Measurements from ENCODE around the gene SLC43A1.

SLC43A1 gene

GRCh38 chr11:57527056-57527631, 11.6 kb upstream of the SLC43A1 start:
- peak; percentile 66 for DNase-seq

- no peak for DNase-seq
Measured at GRCh38 chr11:57523419-57523818, 7.9 kb upstream of the SLC43A1 start.

- no peak for DNase-seq
Measured at GRCh38 chr11:57521116-57521515, 5.6 kb upstream of the SLC43A1 start.

DNA sequence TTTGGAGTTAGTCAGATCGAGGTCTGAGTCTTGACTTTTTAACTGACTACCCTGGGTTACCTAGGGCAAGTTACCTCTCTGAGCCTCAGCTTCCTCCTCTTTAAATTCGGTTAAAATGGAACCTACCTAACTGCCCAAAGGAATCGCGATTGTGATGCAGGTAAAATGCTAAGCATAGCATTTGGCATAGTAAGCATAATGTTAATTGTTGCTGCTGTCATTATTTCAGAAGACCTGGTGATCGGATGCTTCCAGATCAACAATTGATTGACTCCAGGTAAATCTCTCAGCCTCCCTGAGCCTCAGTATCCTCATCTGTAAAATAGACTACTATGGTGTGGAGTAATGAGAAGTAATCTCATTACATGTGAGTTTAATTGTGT, 550 bp upstream of the SLC43A1 start:
- no peak for DNase-seq

DNA sequence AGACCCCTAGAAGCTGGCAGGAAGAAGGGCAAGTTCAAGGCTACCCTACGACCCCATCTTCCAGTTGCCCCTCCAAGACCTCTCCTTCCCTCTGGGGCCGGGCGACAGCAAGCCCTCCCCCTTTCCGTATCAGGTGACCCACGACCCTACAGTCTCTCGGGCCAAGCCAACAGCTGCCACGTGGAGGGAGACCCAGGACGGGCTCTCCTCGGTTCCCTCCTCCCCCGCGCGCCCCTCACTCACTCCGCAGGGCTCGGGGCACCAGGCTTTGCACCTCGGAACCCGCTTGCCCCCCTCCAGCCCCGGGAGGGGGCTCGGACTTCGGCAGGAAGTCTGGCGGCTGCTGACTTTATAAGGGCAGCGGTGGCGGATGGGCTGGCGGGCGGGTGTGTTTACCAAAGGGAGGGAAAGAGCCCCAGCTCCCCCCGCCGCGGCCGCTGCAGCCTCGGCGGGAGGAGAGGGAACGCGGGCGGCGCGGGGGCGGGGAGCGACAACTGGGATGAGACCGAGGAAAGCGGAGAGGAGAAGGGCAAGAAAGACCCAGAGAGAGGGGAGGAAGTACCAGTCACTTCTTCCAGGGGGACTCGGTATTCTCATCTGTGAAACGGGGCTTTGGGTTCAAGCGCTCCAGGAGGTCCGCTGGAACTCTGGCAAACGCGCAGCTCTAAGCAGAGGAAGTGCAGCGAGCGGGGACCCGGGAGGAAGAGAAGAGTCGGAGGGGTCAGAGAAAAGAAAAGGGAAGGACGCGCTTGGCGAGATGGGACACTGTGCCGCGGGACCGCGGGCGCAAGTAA, 767 bp downstream of the SLC43A1 start:
- DNase-seq, result peak; percentile 12

DNA sequence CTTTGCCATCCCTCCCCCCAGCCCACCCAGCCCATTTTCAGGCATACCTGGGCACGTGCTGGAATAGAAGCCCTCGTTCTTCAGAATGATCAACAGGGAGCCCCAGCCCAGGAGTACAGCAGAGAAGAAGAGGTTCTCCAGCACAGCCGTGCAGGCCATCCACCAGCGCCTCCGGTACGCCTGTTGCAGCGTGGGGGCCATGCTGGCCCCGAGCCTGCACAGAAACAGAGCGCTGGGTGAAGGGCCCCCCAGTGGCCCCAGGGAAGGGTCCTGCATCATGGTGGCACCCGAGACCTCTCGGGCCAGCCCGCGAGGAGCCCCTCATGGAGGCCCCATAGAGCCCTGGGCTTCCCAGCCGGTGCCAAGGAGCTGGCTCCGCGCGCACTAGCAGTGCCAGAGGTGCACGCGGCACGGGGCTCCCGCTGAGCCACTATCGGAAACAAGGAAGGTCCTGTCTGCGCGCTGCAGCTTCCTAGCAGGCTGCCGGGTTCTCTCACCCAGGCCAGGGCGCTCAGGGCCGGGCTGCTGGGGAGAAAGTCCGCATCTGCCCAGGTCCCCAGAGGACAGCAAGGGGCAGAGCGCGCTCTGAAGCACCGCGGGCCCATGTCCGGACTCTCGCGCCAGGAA, 1.5 kb downstream of the SLC43A1 start:
- DNase-seq, result no peak

- no peak for DNase-seq
Measured at GRCh38 chr11:57513452-57513795, 2.1 kb downstream of the SLC43A1 start.

GRCh38 chr11:57512646-57513451, 2.7 kb downstream of the SLC43A1 start:
- DNase-seq, result no peak

DNA sequence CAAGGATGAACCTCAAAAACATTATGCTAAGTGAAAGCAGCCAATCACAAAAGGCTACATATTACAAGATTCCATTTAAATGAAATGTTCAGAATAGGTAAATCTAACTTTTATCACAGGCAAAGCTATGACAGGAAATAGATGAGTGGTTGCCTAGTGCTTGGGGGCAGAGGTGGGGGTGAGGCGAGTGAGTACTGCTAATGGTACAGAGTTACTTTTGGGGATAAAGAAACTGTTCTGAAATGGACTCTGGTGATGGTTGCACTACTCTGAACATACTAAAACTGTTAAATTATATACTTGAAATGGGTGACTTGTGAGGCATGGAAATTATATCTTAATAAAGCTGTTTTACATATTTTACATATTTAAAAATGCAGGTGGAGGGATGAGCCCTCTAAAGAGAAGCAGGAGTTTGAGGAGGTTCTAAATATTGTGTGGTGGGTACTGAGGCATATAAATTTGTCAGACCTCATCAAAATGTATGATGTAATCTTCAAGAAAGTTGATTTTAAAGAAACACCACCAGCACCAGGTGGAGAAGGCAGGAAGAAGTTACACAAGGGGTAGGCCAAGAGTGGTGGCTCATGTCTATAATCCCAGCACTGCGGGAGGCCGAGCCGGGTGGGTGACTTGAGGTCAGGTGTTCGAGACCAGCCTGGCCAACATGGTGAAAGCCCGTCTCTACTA, 3.6 kb downstream of the SLC43A1 start:
- no peak for DNase-seq

GRCh38 chr11:57508341-57509170, 6.9 kb downstream of the SLC43A1 start:
- no peak for DNase-seq

DNA sequence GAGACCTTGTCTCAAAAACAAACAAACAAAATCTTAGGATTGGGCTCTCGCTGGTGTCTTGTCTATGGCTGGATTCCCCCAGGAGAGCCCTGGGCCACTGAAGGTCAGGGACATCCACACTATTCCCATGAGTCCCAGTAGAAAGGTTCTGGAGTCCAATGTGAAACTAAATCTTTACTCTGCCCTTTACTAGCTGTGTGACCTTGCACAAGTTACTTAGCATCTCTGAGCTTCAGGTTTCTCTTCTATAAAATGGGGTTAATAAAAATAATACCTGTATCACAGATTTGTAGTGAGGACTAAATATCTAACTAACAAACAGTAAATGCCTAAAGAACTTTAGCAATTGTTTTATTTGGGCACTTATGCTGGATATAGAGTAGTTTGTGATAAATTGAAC, 9.0 kb downstream of the SLC43A1 start:
- no peak for DNase-seq

- DNase-seq, result no peak
Measured at GRCh38 chr11:57504511-57504910, 11.0 kb downstream of the SLC43A1 start.

DNA sequence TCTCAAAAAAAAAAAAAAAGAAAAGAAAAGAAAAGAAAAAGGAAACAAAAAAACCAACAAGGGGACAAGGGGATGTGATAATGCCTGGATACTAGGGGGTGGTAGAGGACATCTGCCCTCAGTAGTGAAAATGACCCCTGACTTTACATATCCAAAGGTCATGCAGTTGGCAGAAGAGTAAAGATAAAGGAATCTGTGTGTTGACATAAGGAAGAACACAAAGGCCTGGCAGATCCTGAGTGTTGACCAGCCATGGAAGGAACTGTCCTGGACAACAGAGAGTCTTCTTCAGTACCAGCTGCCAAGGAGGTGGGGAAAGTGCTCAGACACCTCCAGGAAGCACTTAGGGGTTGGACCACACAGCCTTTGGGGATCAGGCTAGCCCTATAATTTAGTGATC, 12.6 kb downstream of the SLC43A1 start:
- DNase-seq, result no peak

DNA sequence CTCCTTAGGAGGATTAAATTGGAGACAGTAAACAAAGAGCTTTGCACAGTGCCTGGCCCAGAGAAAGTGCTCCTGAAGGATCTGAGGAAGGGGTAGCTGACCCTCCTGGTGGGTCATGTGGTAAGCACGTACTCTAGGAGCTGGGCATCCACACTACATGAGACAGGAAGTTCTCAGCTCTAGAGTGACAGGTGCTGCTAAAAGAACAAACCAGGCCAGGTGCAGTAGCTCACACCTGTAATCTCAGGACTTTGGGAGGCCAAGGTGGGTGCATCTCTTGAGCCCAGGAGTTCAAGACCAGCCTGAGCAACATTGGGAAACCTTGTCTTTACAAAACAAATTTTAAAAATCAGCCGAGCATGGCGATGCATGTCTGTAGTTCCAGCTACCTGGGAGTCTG, 13.1 kb downstream of the SLC43A1 start:
- no peak for DNase-seq

GRCh38 chr11:57501953-57502352, 13.5 kb downstream of the SLC43A1 start:
- DNase-seq, result no peak

DNA sequence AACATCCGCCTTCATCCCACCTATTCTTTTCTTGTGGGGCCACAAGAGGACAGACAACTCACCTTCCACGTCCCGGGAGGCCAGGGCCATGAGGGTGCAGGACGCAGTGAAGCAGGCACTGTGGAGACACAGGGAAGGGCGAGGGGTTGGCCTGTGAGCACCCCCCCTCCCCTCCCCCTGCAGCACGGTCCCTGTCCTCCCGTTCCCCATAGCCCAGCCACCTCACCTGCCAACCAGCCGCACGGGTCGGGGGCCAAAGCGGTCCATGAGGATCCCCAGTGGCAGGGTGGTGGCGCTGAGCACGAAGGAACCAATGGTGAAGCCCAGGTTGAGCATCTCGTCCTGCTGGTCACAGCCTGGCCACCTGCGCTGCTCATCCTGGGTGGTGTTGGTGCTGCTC, 14.6 kb downstream of the SLC43A1 start:
- no peak for DNase-seq

DNA sequence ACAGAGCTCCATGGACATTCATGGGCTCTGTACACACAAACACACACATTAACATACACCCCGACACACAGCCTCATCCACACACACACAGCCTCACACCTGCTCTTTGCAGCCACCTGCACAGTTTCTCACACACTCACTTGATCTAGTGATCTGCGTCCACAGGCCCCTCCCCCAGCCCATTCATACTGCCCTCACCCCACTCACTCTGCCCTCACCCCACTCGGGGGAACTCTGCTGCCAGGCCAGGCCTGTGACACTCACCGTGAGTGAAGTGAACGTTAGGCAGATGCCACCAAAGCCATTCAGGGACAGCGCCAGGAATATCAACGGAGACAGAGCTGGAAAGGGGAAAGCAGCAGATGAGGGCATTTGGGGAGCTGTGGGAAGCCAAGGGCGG, 15.0 kb downstream of the SLC43A1 start:
- no peak for DNase-seq

DNA sequence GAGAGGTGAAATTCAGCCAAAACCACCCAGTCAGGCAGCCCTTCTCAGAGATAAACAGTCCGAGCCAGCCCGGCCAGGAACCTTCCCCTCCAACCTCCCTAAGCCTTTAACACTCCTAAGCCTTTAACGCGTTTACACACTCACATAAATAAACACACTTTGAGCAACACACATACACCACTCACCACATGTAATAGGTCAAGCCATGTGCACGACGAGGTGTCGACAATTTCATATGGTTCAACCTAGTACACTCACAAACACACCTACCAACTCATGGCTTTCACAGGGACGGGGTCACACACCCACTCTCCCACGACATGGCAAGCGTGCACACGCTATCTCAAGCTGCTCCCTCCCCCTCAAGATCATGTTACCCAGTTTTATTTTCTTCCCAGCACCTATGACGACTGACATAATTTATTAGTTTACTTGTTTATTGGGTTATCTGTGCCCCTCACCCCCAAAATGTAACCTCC, 15.5 kb downstream of the SLC43A1 start:
- DNase-seq, result no peak

GRCh38 chr11:57499413-57499982, 16.0 kb downstream of the SLC43A1 start:
- DNase-seq, result peak; percentile 73

DNA sequence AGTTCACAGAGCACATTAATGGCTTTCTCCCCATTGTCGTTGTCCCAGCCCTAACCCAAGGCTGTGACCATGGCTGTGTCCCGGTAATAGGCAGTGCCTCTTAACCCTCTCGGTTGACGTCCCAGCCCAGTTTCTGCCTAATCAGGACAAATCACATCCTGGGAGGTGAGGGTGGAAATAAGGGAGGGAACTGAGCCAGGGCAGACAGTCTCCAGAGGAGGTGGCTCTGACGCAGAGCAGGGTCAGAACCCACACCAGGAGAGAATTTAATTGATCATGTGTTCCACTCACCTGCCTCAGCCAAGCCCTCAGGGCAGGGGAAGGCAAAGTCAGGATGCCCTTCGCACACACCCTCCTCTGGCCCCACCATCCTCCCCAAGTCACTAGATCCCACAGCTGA, 17.0 kb downstream of the SLC43A1 start:
- no peak for DNase-seq
